Progenitor cell of endocrine pancreas (in vitro differentiated cells): Measurements from ENCODE around the gene APBB2. TPM values are rescaled to one million over a fixed set of nuclear protein-coding genes. Genes with fewer than 3 reads are reported as not detected.

ENCODE experiments used
- DNase-seq: peaks from one replicate; pipeline ENCODE4 v3.0.0; 2021; ENCODE audit warnings: low spot score; ENCODE audit not compliant: unreplicated experiment
- H3K27ac Mint-ChIP-seq: 2 replicates; pipeline ENCODE4 v1.8.0; 2021; ENCODE audit warnings: mild to moderate bottlenecking, moderate library complexity, mixed read lengths
- H3K27me3 Mint-ChIP-seq: 2 replicates; pipeline ENCODE4 v1.8.0; 2021; ENCODE audit warnings: mixed read lengths
- H3K36me3 Mint-ChIP-seq: 2 replicates; pipeline ENCODE4 v1.8.0; 2022; ENCODE audit warnings: mixed read lengths; ENCODE audit not compliant: insufficient read depth
- H3K4me1 Mint-ChIP-seq: 2 replicates; pipeline ENCODE4 v1.8.0; 2021; ENCODE audit warnings: low read depth, mixed read lengths
- H3K4me3 Mint-ChIP-seq: 2 replicates; pipeline ENCODE4 v1.8.0; 2021; ENCODE audit warnings: low read depth, mild to moderate bottlenecking, moderate library complexity, mixed read lengths
- H3K9me3 Mint-ChIP-seq: 2 replicates; pipeline ENCODE4 v1.8.0; 2021; ENCODE audit warnings: low read depth, mixed read lengths
- total RNA-seq: library from RNA; stranded (reverse); gene quantifications from 2 replicates; pipeline ENCODE4 v1.2.1, GENCODE V29; 2021
- TF ChIP-seq, protein P1 (sequence below): fragments of 200-600 bp; sonication (generic); IDR thresholded peaks from one replicate; pipeline ENCODE4 v1.5.0; 2021; ENCODE audit warnings: antibody characterized with exemption, mild to moderate bottlenecking; ENCODE audit not compliant: unreplicated experiment

Gene APBB2
- total RNA-seq, 1 donor from 2014 or later: 61.7 TPM

- Mint-ChIP-seq H3K27ac (no peak overlapping the region), H3K9me3 (peaks cover 2% of the 10 kb centered on the region), H3K36me3 (no peaks in the 10 kb centered on the region), H3K4me3 (no peak overlapping the region), H3K4me1 (peaks cover 17% of the 10 kb centered on the region), H3K27me3 (no peaks in the 10 kb centered on the region)
- no peak for DNase-seq
- TF ChIP-seq, protein P1, sequence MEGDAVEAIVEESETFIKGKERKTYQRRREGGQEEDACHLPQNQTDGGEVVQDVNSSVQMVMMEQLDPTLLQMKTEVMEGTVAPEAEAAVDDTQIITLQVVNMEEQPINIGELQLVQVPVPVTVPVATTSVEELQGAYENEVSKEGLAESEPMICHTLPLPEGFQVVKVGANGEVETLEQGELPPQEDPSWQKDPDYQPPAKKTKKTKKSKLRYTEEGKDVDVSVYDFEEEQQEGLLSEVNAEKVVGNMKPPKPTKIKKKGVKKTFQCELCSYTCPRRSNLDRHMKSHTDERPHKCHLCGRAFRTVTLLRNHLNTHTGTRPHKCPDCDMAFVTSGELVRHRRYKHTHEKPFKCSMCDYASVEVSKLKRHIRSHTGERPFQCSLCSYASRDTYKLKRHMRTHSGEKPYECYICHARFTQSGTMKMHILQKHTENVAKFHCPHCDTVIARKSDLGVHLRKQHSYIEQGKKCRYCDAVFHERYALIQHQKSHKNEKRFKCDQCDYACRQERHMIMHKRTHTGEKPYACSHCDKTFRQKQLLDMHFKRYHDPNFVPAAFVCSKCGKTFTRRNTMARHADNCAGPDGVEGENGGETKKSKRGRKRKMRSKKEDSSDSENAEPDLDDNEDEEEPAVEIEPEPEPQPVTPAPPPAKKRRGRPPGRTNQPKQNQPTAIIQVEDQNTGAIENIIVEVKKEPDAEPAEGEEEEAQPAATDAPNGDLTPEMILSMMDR: no peak
Observed at GRCh38 chr4:41074215-41074614, 140.1 kb downstream of the APBB2 start.

DNA sequence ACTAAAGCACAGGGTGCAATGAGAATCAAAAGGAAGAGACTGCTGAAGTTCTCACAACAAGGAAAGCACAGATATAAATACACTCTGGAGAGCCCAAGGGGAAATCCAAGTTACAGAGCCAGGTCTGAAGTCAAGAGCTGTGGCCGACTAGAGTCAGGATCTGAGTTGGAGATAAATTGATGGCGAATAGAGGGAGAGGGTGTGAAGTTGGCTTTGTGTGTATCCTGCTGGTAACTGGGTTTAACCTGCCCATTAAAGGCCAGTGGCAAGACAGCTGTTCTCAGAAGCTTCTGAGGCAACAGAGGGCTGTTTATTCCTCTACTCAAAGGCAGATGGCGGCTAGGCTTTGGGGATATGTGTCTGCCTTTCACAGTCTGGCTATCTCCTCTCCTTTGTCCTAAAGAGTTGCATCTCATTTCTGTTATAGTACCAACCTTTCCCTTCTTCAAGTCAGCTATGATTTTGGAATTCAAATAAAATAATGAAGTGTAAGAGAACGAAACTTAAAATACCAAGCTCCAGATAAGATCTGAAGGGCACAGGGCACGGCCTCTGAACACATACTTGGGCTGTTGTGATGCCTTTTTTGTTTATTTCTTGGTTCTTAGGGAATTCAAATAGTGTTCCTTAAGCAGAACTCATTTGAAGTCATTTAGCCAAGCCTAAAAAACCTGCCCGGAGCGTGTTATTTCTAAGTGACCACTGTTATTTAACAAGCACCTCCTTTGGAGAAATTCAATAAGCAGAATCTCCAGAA is 142.1 kb downstream of the APBB2 start:
- Mint-ChIP-seq H3K9me3 (no peaks in the 10 kb centered on the region), H3K4me1 (peaks cover 9% of the 10 kb centered on the region), H3K4me3 (no peak overlapping the region), H3K36me3 (no peaks in the 10 kb centered on the region), H3K27me3 (no peaks in the 10 kb centered on the region), H3K27ac (peak overlapping the region; percentile 86)
- TF ChIP-seq, protein P1: no peak
- DNase-seq: no peak

GRCh38 chr4:41070516-41071281 is 143.6 kb downstream of the APBB2 start:
- TF ChIP-seq, protein P1: no peak
- Mint-ChIP-seq H3K27ac (no peak overlapping the region), H3K4me1 (peaks cover 8% of the 10 kb centered on the region), H3K36me3 (no peaks in the 10 kb centered on the region), H3K4me3 (no peak overlapping the region), H3K9me3 (no peaks in the 10 kb centered on the region), H3K27me3 (no peaks in the 10 kb centered on the region)
- DNase-seq: no peak

DNA sequence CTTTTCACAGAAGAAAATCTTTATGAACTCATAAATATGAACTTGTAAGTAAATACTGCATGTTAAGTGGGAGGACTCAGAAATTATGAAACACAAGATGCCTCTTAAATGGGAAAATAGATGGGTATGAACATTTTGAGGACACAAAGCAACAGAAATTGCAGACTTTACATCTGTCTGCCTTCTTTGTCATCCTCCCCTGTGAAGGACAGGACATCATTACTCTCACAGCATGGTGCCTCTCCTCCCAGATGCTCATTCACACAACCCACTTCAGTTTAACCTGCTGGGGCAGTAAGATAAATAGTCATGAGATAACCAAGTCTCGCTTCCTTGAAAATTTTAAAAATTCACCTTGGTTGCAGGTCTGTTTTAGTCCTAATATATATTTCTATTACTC is 144.5 kb downstream of the APBB2 start:
- no peaks in the 10 kb centered on the region for H3K36me3 Mint-ChIP-seq
- no peak for DNase-seq
- no peak overlapping the region for H3K27ac Mint-ChIP-seq
- no peaks in the 10 kb centered on the region for H3K9me3 Mint-ChIP-seq
- TF ChIP-seq, protein P1: no peak
- peaks cover 8% of the 10 kb centered on the region for H3K4me1 Mint-ChIP-seq
- no peaks in the 10 kb centered on the region for H3K27me3 Mint-ChIP-seq
- H3K4me3 Mint-ChIP-seq: no peak overlapping the region

DNA sequence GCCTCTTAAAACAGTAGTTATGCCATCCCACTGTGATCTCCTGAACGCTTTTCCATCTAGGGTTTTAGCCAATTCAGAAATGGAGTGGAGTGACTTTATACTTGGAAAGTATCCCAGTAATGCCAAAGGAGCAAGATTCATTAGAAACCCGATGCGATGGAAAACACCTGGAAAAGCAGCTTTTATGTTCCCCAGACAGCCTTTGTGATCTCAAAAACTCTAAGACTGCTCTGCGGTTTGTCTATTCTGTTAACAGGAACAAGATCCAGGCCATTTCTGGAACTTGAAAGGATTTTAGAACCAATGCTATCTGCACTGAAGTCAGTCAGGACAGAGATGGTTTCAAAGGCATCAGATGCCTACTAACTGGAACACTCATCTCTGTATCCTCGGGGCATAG is 145.1 kb downstream of the APBB2 start:
- H3K4me3 Mint-ChIP-seq: no peak overlapping the region
- H3K4me1 Mint-ChIP-seq: peaks cover 8% of the 10 kb centered on the region
- no peak for DNase-seq
- H3K36me3 Mint-ChIP-seq: no peaks in the 10 kb centered on the region
- H3K27ac Mint-ChIP-seq: no peak overlapping the region
- no peaks in the 10 kb centered on the region for H3K27me3 Mint-ChIP-seq
- no peaks in the 10 kb centered on the region for H3K9me3 Mint-ChIP-seq
- TF ChIP-seq, protein P1: no peak
